Central memory CD8-positive, alpha-beta T cell (primary cell): ENCODE data around the gene DCTN5.
A peak's percentile ranks its signal among the peaks of the same experiment; 100 is the strongest.

ENCODE experiments used
- ATAC-seq: fragments of 150-1000 bp; cut with Tn5 transposase; replicated peaks from 2 replicates; pipeline ENCODE4 v1.10.0; 2022; ENCODE audit warnings: mild to moderate bottlenecking, moderate FRiP score, moderate number of reproducible peaks; ENCODE audit not compliant: poor library complexity, severe bottlenecking; ENCODE audit errors: extremely low read depth
- DNase-seq, 2 donors: peaks; one replicate each; pipeline ENCODE4 v3.0.0; 2021; ENCODE audit warnings: low spot score in 2 of 2
- H3K27ac Mint-ChIP-seq: one replicate; pipeline ENCODE4 v1.8.0; 2022; ENCODE audit warnings: low read depth, mild to moderate bottlenecking, moderate library complexity, mixed read lengths
- H3K27me3 Mint-ChIP-seq: one replicate; pipeline ENCODE4 v1.8.0; 2022; ENCODE audit warnings: mixed read lengths
- H3K36me3 Mint-ChIP-seq: one replicate; pipeline ENCODE4 v1.8.0; 2022; ENCODE audit warnings: mild to moderate bottlenecking, moderate library complexity, mixed read lengths; ENCODE audit not compliant: insufficient read depth
- H3K4me1 Mint-ChIP-seq: one replicate; pipeline ENCODE4 v1.8.0; 2022; ENCODE audit warnings: mixed read lengths
- H3K4me3 Mint-ChIP-seq: one replicate; pipeline ENCODE4 v1.8.0; 2022; ENCODE audit warnings: mild to moderate bottlenecking, moderate library complexity, mixed read lengths
- H3K9me3 Mint-ChIP-seq: one replicate; pipeline ENCODE4 v1.8.0; 2022; ENCODE audit warnings: mixed read lengths

Gene DCTN5

GRCh38 chr16:23691483-23692189 is 50.4 kb downstream of the DCTN5 start:
- DNase-seq (no peak), ATAC-seq (no peak)
- Mint-ChIP-seq H3K4me3 (no peak overlapping the region), H3K27me3 (no peaks in the 10 kb centered on the region), H3K27ac (no peak overlapping the region), H3K36me3 (peaks cover 7% of the 10 kb centered on the region), H3K4me1 (no peaks in the 10 kb centered on the region), H3K9me3 (no peaks in the 10 kb centered on the region)

GRCh38 chr16:23692190-23692837 is 51.0 kb downstream of the DCTN5 start:
- DNase-seq = no peak
- no peak for ATAC-seq
- H3K27me3 Mint-ChIP-seq = no peaks in the 10 kb centered on the region

GRCh38 chr16:23694265-23694643 is 53.0 kb downstream of the DCTN5 start:
- ATAC-seq (no peak), DNase-seq (no peak)
- Mint-ChIP-seq H3K9me3 (no peaks in the 10 kb centered on the region), H3K4me3 (no peak overlapping the region), H3K36me3 (no peaks in the 10 kb centered on the region), H3K27me3 (no peaks in the 10 kb centered on the region), H3K4me1 (peaks cover 12% of the 10 kb centered on the region), H3K27ac (no peak overlapping the region)

More at GRCh38 chr16:23692190-23692837, 51.0 kb downstream of the DCTN5 start:
- Mint-ChIP-seq H3K4me1 (no peaks in the 10 kb centered on the region), H3K36me3 (peaks cover 6% of the 10 kb centered on the region), H3K4me3 (no peak overlapping the region), H3K9me3 (no peaks in the 10 kb centered on the region), H3K27ac (no peak overlapping the region)

GRCh38 chr16:23694644-23695373 is 53.5 kb downstream of the DCTN5 start:
- no peak overlapping the region for H3K27ac Mint-ChIP-seq
- no peak overlapping the region for H3K4me3 Mint-ChIP-seq
- peaks cover 18% of the 10 kb centered on the region for H3K4me1 Mint-ChIP-seq
- DNase-seq = no peak
- no peaks in the 10 kb centered on the region for H3K36me3 Mint-ChIP-seq
- no peaks in the 10 kb centered on the region for H3K27me3 Mint-ChIP-seq
- no peaks in the 10 kb centered on the region for H3K9me3 Mint-ChIP-seq
- ATAC-seq = no peak

- Mint-ChIP-seq H3K9me3 (no peaks in the 10 kb centered on the region), H3K4me3 (no peak overlapping the region), H3K27me3 (no peaks in the 10 kb centered on the region), H3K36me3 (no peaks in the 10 kb centered on the region), H3K4me1 (peaks cover 26% of the 10 kb centered on the region), H3K27ac (no peak overlapping the region)
- ATAC-seq (no peak), DNase-seq (no peak)
Observed at GRCh38 chr16:23695756-23696155, 54.5 kb downstream of the DCTN5 start.

- Mint-ChIP-seq H3K36me3 (no peaks in the 10 kb centered on the region), H3K27ac (peak overlapping the region; percentile 75), H3K4me1 (peaks cover 26% of the 10 kb centered on the region), H3K4me3 (peak overlapping the region; percentile 52), H3K9me3 (peaks cover 5% of the 10 kb centered on the region), H3K27me3 (no peaks in the 10 kb centered on the region)
- DNase-seq (no peak), ATAC-seq (peak; percentile 82)
Observed at GRCh38 chr16:23699100-23699499, 57.8 kb downstream of the DCTN5 start.

GRCh38 chr16:23700093-23700492 is 58.8 kb downstream of the DCTN5 start:
- Mint-ChIP-seq H3K4me1 (peaks cover 26% of the 10 kb centered on the region), H3K27ac (no peak overlapping the region), H3K9me3 (peaks cover 5% of the 10 kb centered on the region), H3K27me3 (peaks cover 6% of the 10 kb centered on the region), H3K36me3 (no peaks in the 10 kb centered on the region), H3K4me3 (no peak overlapping the region)
- no peak for ATAC-seq
- DNase-seq = no peak

- no peak for ATAC-seq
Observed at GRCh38 chr16:23700509-23700908, 59.2 kb downstream of the DCTN5 start.

GRCh38 chr16:23701045-23701444 is 59.8 kb downstream of the DCTN5 start:
- DNase-seq (no peak), ATAC-seq (no peak)
- H3K9me3 Mint-ChIP-seq = peaks cover 5% of the 10 kb centered on the region
- no peak overlapping the region for H3K4me3 Mint-ChIP-seq
- no peaks in the 10 kb centered on the region for H3K36me3 Mint-ChIP-seq
- H3K27ac Mint-ChIP-seq = no peak overlapping the region
- H3K4me1 Mint-ChIP-seq = peaks cover 26% of the 10 kb centered on the region
- H3K27me3 Mint-ChIP-seq = peaks cover 16% of the 10 kb centered on the region

More at GRCh38 chr16:23700509-23700908, 59.2 kb downstream of the DCTN5 start:
- Mint-ChIP-seq H3K27ac (no peak overlapping the region), H3K36me3 (no peaks in the 10 kb centered on the region), H3K4me1 (peaks cover 26% of the 10 kb centered on the region), H3K27me3 (peaks cover 11% of the 10 kb centered on the region), H3K9me3 (peaks cover 5% of the 10 kb centered on the region), H3K4me3 (no peak overlapping the region)
- no peak for DNase-seq

GRCh38 chr16:23702951-23703350 is 61.7 kb downstream of the DCTN5 start:
- Mint-ChIP-seq H3K27ac (no peak overlapping the region), H3K36me3 (no peaks in the 10 kb centered on the region), H3K4me3 (no peak overlapping the region), H3K4me1 (peaks cover 26% of the 10 kb centered on the region), H3K9me3 (peaks cover 5% of the 10 kb centered on the region), H3K27me3 (peaks cover 18% of the 10 kb centered on the region)
- ATAC-seq (no peak), DNase-seq (no peak)

- Mint-ChIP-seq H3K4me1 (peaks cover 7% of the 10 kb centered on the region), H3K36me3 (no peaks in the 10 kb centered on the region), H3K27ac (no peak overlapping the region), H3K9me3 (peaks cover 5% of the 10 kb centered on the region), H3K27me3 (peaks cover 20% of the 10 kb centered on the region), H3K4me3 (no peak overlapping the region)
- DNase-seq (no peak), ATAC-seq (no peak)
Observed at GRCh38 chr16:23704772-23705516, 63.7 kb downstream of the DCTN5 start.

GRCh38 chr16:23705517-23705902 is 64.2 kb downstream of the DCTN5 start:
- no peaks in the 10 kb centered on the region for H3K36me3 Mint-ChIP-seq
- no peak overlapping the region for H3K4me3 Mint-ChIP-seq
- peaks cover under 1% of the 10 kb centered on the region for H3K4me1 Mint-ChIP-seq
- ATAC-seq (no peak), DNase-seq (no peak)
- peaks cover 5% of the 10 kb centered on the region for H3K9me3 Mint-ChIP-seq
- H3K27me3 Mint-ChIP-seq = peaks cover 26% of the 10 kb centered on the region
- no peak overlapping the region for H3K27ac Mint-ChIP-seq
